ENCODE measurements around the gene HERPUD1. TPM values are rescaled to one million over a fixed set of nuclear protein-coding genes. Genes with fewer than 3 reads are reported as not detected.

The HERPUD1 gene
- total RNA-seq, 3 donors from 2014 or later: 123 to 162 (median 149) TPM

- Histone ChIP-seq H3K27me3 (no peaks in the 10 kb centered on the region), H3K4me3 (no peak within 1 kb of the TSS), H3K36me3 (no peaks in the 10 kb centered on the region), H3K9me3 (no peaks in the 10 kb centered on the region), H3K4me1 (no peaks in the 10 kb centered on the region), H3K27ac (no peak within 1 kb of the TSS)
- no peak for DNase-seq (ENCODE audit: low spot score in 2 of 2)
- intact Hi-C loops (cut with DNase I; ENCODE audit: low total_unique reads): no loop called here
- TF ChIP-seq CTCF (IDR thresholded peaks at IDR 0.05): no peak
- TF ChIP-seq POLR2AphosphoS5 (IDR thresholded peaks at IDR 0.05): no peak
- TF ChIP-seq POLR2A (IDR thresholded peaks at IDR 0.05): no peak
Measured at GRCh38 chr16:56961851-56962281, 29.9 kb downstream of the HERPUD1 start, which contains the start of gene CETP. TSS of gene CETP (plus strand) at chr16:56961950. CDS start at chr16:56961980, 30 bp downstream.

GRCh38 chr16:56964243-56965148 is 32.6 kb downstream of the HERPUD1 start:
- Histone ChIP-seq H3K9me3 (no peaks in the 10 kb centered on the region), H3K27me3 (no peaks in the 10 kb centered on the region), H3K4me3 (no peak overlapping the region), H3K4me1 (no peaks in the 10 kb centered on the region), H3K27ac (no peak overlapping the region), H3K36me3 (no peaks in the 10 kb centered on the region)
- TF ChIP-seq CTCF (IDR thresholded peaks at IDR 0.05) (peak; percentile 35 to 73 (median 54)), POLR2AphosphoS5 (IDR thresholded peaks at IDR 0.05) (peak in 1 of 3 donors; percentile 41), POLR2A (IDR thresholded peaks at IDR 0.05) (no peak)
- DNase-seq (ENCODE audit: low spot score in 2 of 2): peak; percentile 35 to 78
- intact Hi-C loops (cut with DNase I; ENCODE audit: low total_unique reads): no loop called here

GRCh38 chr16:56965149-56966092 is 33.5 kb downstream of the HERPUD1 start:
- H3K36me3 ChIP-seq: no peaks in the 10 kb centered on the region
- peak overlapping the region in 1 of 2 donors; percentile 48 for H3K27ac ChIP-seq
- no peaks in the 10 kb centered on the region for H3K4me1 ChIP-seq
- intact Hi-C loops (cut with DNase I; ENCODE audit: low total_unique reads): no loop called here
- TF ChIP-seq CTCF (IDR thresholded peaks at IDR 0.05) (no peak), POLR2AphosphoS5 (IDR thresholded peaks at IDR 0.05) (no peak), POLR2A (IDR thresholded peaks at IDR 0.05) (no peak)
- no peaks in the 10 kb centered on the region for H3K27me3 ChIP-seq
- no peaks in the 10 kb centered on the region for H3K9me3 ChIP-seq
- DNase-seq (ENCODE audit: low spot score in 2 of 2): no peak
- H3K4me3 ChIP-seq: no peak overlapping the region

- no peak for TF ChIP-seq POLR2AphosphoS5 (IDR thresholded peaks at IDR 0.05)
- no peak for TF ChIP-seq CTCF (IDR thresholded peaks at IDR 0.05)
- TF ChIP-seq POLR2A (IDR thresholded peaks at IDR 0.05): no peak
- intact Hi-C loops (cut with DNase I; ENCODE audit: low total_unique reads): no loop called here
- H3K27ac ChIP-seq: peak overlapping the region in 1 of 2 donors; percentile 48
- H3K27me3 ChIP-seq: no peaks in the 10 kb centered on the region
- H3K4me1 ChIP-seq: no peaks in the 10 kb centered on the region
- no peaks in the 10 kb centered on the region for H3K36me3 ChIP-seq
- no peak for DNase-seq (ENCODE audit: low spot score in 2 of 2)
- no peak overlapping the region for H3K4me3 ChIP-seq
- H3K9me3 ChIP-seq: no peaks in the 10 kb centered on the region
Measured at GRCh38 chr16:56966093-56966475, 34.1 kb downstream of the HERPUD1 start.
